Measurements from ENCODE around the gene ZNF664.
"Not testable (repeated sequence)": the region's sequence is repeated elsewhere in the genome, so short reads cannot be mapped to it uniquely, and the experiment has no call there.

Gene ZNF664

GRCh38 chr12:123941624-123942237 is 31.3 kb upstream of the ZNF664 start:
- DNase-seq (ENCODE audit: low spot score) = no peak

- DNase-seq (ENCODE audit: low spot score) = no peak
Observed at GRCh38 chr12:123942238-123942653, 30.8 kb upstream of the ZNF664 start.

- DNase-seq (ENCODE audit: low spot score) = no peak
Observed at GRCh38 chr12:123942911-123943648, 29.9 kb upstream of the ZNF664 start.

- no peak for DNase-seq (ENCODE audit: low spot score)
Observed at GRCh38 chr12:123943816-123944215, 29.2 kb upstream of the ZNF664 start.

GRCh38 chr12:123944696-123945095 is 28.3 kb upstream of the ZNF664 start:
- DNase-seq (ENCODE audit: low spot score) = no peak

- DNase-seq (ENCODE audit: low spot score) = no peak
Observed at GRCh38 chr12:123945287-123946151, 27.5 kb upstream of the ZNF664 start.

- DNase-seq (ENCODE audit: low spot score) = no peak
Observed at GRCh38 chr12:123946152-123946515, 26.9 kb upstream of the ZNF664 start.

- DNase-seq (ENCODE audit: low spot score) = peak; percentile 38
Observed at GRCh38 chr12:123946516-123947505, 26.2 kb upstream of the ZNF664 start.

GRCh38 chr12:123947531-123947930 is 25.5 kb upstream of the ZNF664 start:
- DNase-seq (ENCODE audit: low spot score) = not testable (repeated sequence)

GRCh38 chr12:123948401-123948795 is 24.6 kb upstream of the ZNF664 start:
- DNase-seq (ENCODE audit: low spot score) = peak; percentile 61

- DNase-seq (ENCODE audit: low spot score) = peak; percentile 43
Observed at GRCh38 chr12:123948796-123949769, 23.9 kb upstream of the ZNF664 start.

GRCh38 chr12:123949770-123950165 is 23.2 kb upstream of the ZNF664 start:
- no peak for DNase-seq (ENCODE audit: low spot score)

- DNase-seq (ENCODE audit: low spot score) = no peak
Observed at GRCh38 chr12:123950476-123951349, 22.3 kb upstream of the ZNF664 start.

GRCh38 chr12:123951467-123951866 is 21.5 kb upstream of the ZNF664 start:
- no peak for DNase-seq (ENCODE audit: low spot score)

- no peak for DNase-seq (ENCODE audit: low spot score)
Observed at GRCh38 chr12:123952037-123952436, 21.0 kb upstream of the ZNF664 start.

- no peak for DNase-seq (ENCODE audit: low spot score)
Observed at GRCh38 chr12:123954647-123955350, 18.2 kb upstream of the ZNF664 start.

GRCh38 chr12:123956249-123956648 is 16.8 kb upstream of the ZNF664 start:
- DNase-seq (ENCODE audit: low spot score) = no peak

GRCh38 chr12:123957196-123957595 is 15.8 kb upstream of the ZNF664 start:
- DNase-seq (ENCODE audit: low spot score) = no peak

- DNase-seq (ENCODE audit: low spot score) = no peak
Observed at GRCh38 chr12:123958462-123958861, 14.6 kb upstream of the ZNF664 start.

Data from globus pallidus (tissue), 1 donor.